ENCODE measurements around the gene GLRA3. TPM values are rescaled to one million over a fixed set of nuclear protein-coding genes. Genes with fewer than 3 reads are reported as not detected.

The GLRA3 gene
- total and polyA plus RNA-seq, 4 donors, result 0.06 to 0.15 TPM; not detected in 2

DNA sequence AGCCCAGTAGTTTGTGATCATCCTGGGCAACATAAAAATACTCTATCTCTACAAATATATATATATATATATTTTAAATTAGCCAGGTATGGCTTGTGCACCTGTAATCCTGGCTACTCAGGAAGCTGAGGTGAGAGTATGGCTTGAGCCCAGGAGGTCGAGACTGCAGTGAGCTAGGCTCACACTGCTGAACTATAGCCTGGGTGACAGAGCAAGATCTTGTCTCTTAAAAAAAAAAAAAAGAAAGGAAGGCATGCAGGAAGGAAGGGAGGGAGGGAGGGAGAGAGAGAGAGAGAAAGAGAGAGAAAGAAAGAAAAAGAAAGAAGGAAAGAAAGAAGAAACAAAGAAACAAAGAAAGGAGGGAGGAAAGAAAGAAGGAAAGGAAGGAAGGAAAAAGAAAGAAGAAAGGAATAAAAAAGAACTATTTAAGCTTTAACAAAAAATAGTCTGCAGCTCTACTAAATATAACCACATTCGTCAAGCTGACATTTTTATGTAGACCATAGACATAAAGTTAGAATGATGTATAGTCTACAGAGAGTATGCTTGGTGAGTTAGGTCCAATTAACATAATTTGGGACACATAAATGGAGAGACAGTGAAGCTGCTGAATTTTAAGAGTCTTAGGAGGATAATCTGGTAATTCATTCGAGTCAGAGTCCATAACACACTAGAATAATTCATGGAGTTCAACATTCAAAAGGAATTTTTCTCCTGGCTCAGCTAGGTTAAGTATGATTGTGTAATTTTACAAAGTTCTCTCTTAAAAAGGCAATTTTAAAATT, 111.9 kb downstream of the GLRA3 start:
- Histone ChIP-seq H3K9me3 (ENCODE audit: control insufficient read depth in 4 of 4, insufficient read depth in 3 of 4, low read length in 3 of 4) (no peaks in the 10 kb centered on the region), H3K27me3 (ENCODE audit: control insufficient read depth in 3 of 3, insufficient read depth in 3 of 3, low read length in 2 of 3) (peaks cover 0 to 4% (median 0%) of the 10 kb centered on the region in 3 donors), H3K4me3 (no peak overlapping the region), H3K9ac (ENCODE audit: insufficient read depth in 1 of 2, low read length in 2 of 2) (no peak overlapping the region), H3K36me3 (ENCODE audit: control insufficient read depth in 4 of 4, insufficient read depth in 4 of 4, low read length in 4 of 4) (no peaks in the 10 kb centered on the region), H3K4me1 (ENCODE audit: control insufficient read depth in 5 of 5, insufficient read depth in 5 of 5, low read length in 5 of 5) (no peaks in the 10 kb centered on the region), H3K27ac (ENCODE audit: low read depth in 1 of 2, low read length in 1 of 2) (no peak overlapping the region)
- DNase-seq, result no peak
- TF ChIP-seq, protein P1, sequence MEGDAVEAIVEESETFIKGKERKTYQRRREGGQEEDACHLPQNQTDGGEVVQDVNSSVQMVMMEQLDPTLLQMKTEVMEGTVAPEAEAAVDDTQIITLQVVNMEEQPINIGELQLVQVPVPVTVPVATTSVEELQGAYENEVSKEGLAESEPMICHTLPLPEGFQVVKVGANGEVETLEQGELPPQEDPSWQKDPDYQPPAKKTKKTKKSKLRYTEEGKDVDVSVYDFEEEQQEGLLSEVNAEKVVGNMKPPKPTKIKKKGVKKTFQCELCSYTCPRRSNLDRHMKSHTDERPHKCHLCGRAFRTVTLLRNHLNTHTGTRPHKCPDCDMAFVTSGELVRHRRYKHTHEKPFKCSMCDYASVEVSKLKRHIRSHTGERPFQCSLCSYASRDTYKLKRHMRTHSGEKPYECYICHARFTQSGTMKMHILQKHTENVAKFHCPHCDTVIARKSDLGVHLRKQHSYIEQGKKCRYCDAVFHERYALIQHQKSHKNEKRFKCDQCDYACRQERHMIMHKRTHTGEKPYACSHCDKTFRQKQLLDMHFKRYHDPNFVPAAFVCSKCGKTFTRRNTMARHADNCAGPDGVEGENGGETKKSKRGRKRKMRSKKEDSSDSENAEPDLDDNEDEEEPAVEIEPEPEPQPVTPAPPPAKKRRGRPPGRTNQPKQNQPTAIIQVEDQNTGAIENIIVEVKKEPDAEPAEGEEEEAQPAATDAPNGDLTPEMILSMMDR (IDR thresholded peaks at IDR 0.05; ENCODE audit: control extremely low read depth, extremely low read depth), result no peak
- WGBS, 2 donors, result 53 to 65% methylated on average over 3 of the region's 3 CpGs
- no peak for ATAC-seq (ENCODE audit: insufficient read depth, low FRiP score)

DNA sequence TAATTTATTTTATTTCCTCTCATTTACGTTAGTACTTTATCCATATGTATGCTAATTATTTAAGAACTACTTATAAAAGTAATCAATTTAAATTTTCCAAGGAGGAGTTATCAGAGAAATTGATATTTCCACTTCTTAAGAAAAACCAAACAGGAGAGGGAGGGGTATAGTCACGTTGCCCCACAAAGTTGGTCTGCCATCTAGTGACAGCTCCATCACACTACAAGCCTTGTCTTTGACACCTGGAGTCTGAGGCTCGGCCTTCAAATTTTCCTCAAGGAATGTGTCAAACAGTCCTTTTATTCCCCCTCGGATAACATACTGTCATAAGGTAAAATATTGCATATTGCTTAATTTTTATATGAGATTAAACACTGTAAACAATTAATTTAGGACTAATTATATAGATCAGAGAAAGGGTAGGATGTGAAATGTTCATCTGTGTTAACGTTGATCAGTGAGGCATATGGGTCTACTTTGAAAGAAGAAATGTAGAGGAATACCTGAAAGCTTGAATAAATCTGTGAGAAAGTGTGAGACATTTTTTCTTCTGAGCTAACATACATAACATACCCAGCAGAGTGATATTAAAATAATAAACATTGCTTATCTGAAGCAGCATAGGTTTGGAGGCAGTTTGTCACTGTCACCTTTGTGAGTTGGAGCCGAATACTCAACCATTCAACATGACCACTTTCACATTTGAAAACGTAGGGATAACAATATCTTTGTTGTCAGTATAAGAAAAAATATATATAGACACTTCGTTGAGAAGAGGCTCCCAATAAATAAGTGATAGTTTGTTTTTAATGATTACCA, 114.4 kb downstream of the GLRA3 start:
- TF ChIP-seq, protein P1 (IDR thresholded peaks at IDR 0.05; ENCODE audit: control extremely low read depth, extremely low read depth), result no peak

DNA sequence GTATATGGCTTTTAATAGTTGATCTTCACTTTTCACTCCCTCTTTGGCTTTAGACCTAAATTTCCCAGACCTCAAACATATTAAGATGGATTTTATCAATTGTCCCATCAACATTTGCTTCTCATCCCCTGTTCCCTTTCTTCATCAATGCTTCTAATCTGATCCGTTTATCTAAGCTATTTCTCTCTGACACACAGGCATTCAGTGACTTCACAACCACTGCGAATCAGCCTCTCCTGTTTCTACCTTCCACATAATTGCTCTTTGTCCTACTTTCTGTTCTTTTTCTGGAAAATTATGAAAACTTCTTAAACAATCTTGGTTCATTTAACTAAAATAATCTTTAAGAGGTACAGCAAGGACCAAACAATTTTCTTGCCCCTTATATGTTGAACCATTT, 115.2 kb downstream of the GLRA3 start:
- ATAC-seq (ENCODE audit: insufficient read depth, low FRiP score) (no peak), DNase-seq (no peak)
- WGBS, 2 donors, result 67 to 83% methylated on average over 2 of the region's 2 CpGs

More for the DNA sequence above, 114.4 kb downstream of the GLRA3 start:
- ATAC-seq (ENCODE audit: insufficient read depth, low FRiP score), result peak; percentile 66
- H3K9me3 ChIP-seq (ENCODE audit: control insufficient read depth in 4 of 4, insufficient read depth in 3 of 4, low read length in 3 of 4), result no peaks in the 10 kb centered on the region
- 47 to 49% methylated on average over 8 of the region's 8 CpGs for WGBS, 2 donors
- peaks cover 0 to 4% (median 0%) of the 10 kb centered on the region in 3 donors for H3K27me3 ChIP-seq (ENCODE audit: control insufficient read depth in 3 of 3, insufficient read depth in 3 of 3, low read length in 2 of 3)
- H3K9ac ChIP-seq (ENCODE audit: insufficient read depth in 1 of 2, low read length in 2 of 2), result no peak overlapping the region
- no peak overlapping the region for H3K27ac ChIP-seq (ENCODE audit: low read depth in 1 of 2, low read length in 1 of 2)
- no peak overlapping the region for H3K4me3 ChIP-seq
- no peaks in the 10 kb centered on the region for H3K36me3 ChIP-seq (ENCODE audit: control insufficient read depth in 4 of 4, insufficient read depth in 4 of 4, low read length in 4 of 4)
- H3K4me1 ChIP-seq (ENCODE audit: control insufficient read depth in 5 of 5, insufficient read depth in 5 of 5, low read length in 5 of 5), result no peaks in the 10 kb centered on the region
- peak in 1 of 3 donors; percentile 11 for DNase-seq

More for the DNA sequence above, 115.2 kb downstream of the GLRA3 start:
- H3K27me3 ChIP-seq (ENCODE audit: control insufficient read depth in 3 of 3, insufficient read depth in 3 of 3, low read length in 2 of 3), result peaks cover 0 to 4% (median 0%) of the 10 kb centered on the region in 3 donors
- TF ChIP-seq, protein P1 (IDR thresholded peaks at IDR 0.05; ENCODE audit: control extremely low read depth, extremely low read depth), result no peak
- no peak overlapping the region for H3K9ac ChIP-seq (ENCODE audit: insufficient read depth in 1 of 2, low read length in 2 of 2)
- H3K9me3 ChIP-seq (ENCODE audit: control insufficient read depth in 4 of 4, insufficient read depth in 3 of 4, low read length in 3 of 4), result no peaks in the 10 kb centered on the region
- H3K36me3 ChIP-seq (ENCODE audit: control insufficient read depth in 4 of 4, insufficient read depth in 4 of 4, low read length in 4 of 4), result no peaks in the 10 kb centered on the region
- no peaks in the 10 kb centered on the region for H3K4me1 ChIP-seq (ENCODE audit: control insufficient read depth in 5 of 5, insufficient read depth in 5 of 5, low read length in 5 of 5)
- no peak overlapping the region for H3K4me3 ChIP-seq
- H3K27ac ChIP-seq (ENCODE audit: low read depth in 1 of 2, low read length in 1 of 2), result no peak overlapping the region
